GM18499 (cell line): ENCODE measurements around the gene WDR90.

Experiments
- ATAC-seq: cut with Tn5 transposase; IDR thresholded peaks from one replicate; pipeline ENCODE4 v1.9.1; 2021; ENCODE audit warnings: moderate number of reproducible peaks; ENCODE audit not compliant: insufficient read depth, unreplicated experiment

WDR90 gene

GRCh38 chr16:674214-674881 lies 25.2 kb downstream of the WDR90 start:
- ATAC-seq = no peak

- ATAC-seq = no peak
These were observed 26.1 kb downstream of the WDR90 start, which contains the start of gene RHBDL1 for GRCh38 chr16:674968-675883. Gene RHBDL1 (plus strand): TSS chr16:675671. CDS start chr16:675791, 120 bp downstream.

- no peak for ATAC-seq
These were observed 26.9 kb downstream of the WDR90 start for GRCh38 chr16:675884-676564.

GRCh38 chr16:676565-676902 lies 27.4 kb downstream of the WDR90 start:
- no peak for ATAC-seq

- ATAC-seq = no peak
These were observed 27.7 kb downstream of the WDR90 start for GRCh38 chr16:676913-677312.

- no peak for ATAC-seq
These were observed 28.4 kb downstream of the WDR90 start for GRCh38 chr16:677316-678190.

- ATAC-seq = no peak
These were observed 29.2 kb downstream of the WDR90 start for GRCh38 chr16:678209-678857.

GRCh38 chr16:678858-679813 lies 30.0 kb downstream of the WDR90 start:
- no peak for ATAC-seq

- ATAC-seq = no peak
These were observed 30.9 kb downstream of the WDR90 start, which contains the start of gene STUB1 for GRCh38 chr16:679814-680624. Gene STUB1 (plus strand): TSS chr16:680410. CDS start chr16:680526, 116 bp downstream.

- ATAC-seq = no peak
These were observed 31.4 kb downstream of the WDR90 start for GRCh38 chr16:680625-680945.

GRCh38 chr16:680967-681745 lies 32.0 kb downstream of the WDR90 start:
- no peak for ATAC-seq

GRCh38 chr16:681746-682427 lies 32.7 kb downstream of the WDR90 start:
- no peak for ATAC-seq

- no peak for ATAC-seq
These were observed 33.6 kb downstream of the WDR90 start for GRCh38 chr16:682493-683395.

GRCh38 chr16:683396-684070 lies 34.4 kb downstream of the WDR90 start:
- ATAC-seq = no peak
